Measurements from ENCODE around the gene TOX3.

TOX3 gene

GRCh38 chr16:52529226-52529625 is 17.7 kb downstream of the TOX3 start:
- TF ChIP-seq CTCF (IDR thresholded peaks at IDR 0.05; ENCODE audit: borderline replicate concordance, control extremely low read depth, extremely low read depth, insufficient read depth, missing control alignments): no peak
- in situ Hi-C loops (cut with MboI; ENCODE audit: low sequenced_read_pairs, unreplicated experiment): no loop called here
- DNase-seq (ENCODE audit: low spot score): no peak

GRCh38 chr16:52528393-52529065 is 18.4 kb downstream of the TOX3 start:
- TF ChIP-seq CTCF (IDR thresholded peaks at IDR 0.05; ENCODE audit: borderline replicate concordance, control extremely low read depth, extremely low read depth, insufficient read depth, missing control alignments): no peak
- in situ Hi-C loops (cut with MboI; ENCODE audit: low sequenced_read_pairs, unreplicated experiment): no loop called here
- DNase-seq (ENCODE audit: low spot score): no peak

GRCh38 chr16:52526830-52527229 is 20.1 kb downstream of the TOX3 start:
- in situ Hi-C loops (cut with MboI; ENCODE audit: low sequenced_read_pairs, unreplicated experiment): no loop called here
- no peak for DNase-seq (ENCODE audit: low spot score)
- TF ChIP-seq CTCF (IDR thresholded peaks at IDR 0.05; ENCODE audit: borderline replicate concordance, control extremely low read depth, extremely low read depth, insufficient read depth, missing control alignments): no peak

GRCh38 chr16:52526116-52526828 is 20.7 kb downstream of the TOX3 start:
- in situ Hi-C loops (cut with MboI; ENCODE audit: low sequenced_read_pairs, unreplicated experiment): no loop called here
- no peak for DNase-seq (ENCODE audit: low spot score)
- TF ChIP-seq CTCF (IDR thresholded peaks at IDR 0.05; ENCODE audit: borderline replicate concordance, control extremely low read depth, extremely low read depth, insufficient read depth, missing control alignments): no peak

GRCh38 chr16:52521570-52521969 is 25.4 kb downstream of the TOX3 start:
- in situ Hi-C loops (cut with MboI; ENCODE audit: low sequenced_read_pairs, unreplicated experiment): no loop called here
- DNase-seq (ENCODE audit: low spot score): no peak
- TF ChIP-seq CTCF (IDR thresholded peaks at IDR 0.05; ENCODE audit: borderline replicate concordance, control extremely low read depth, extremely low read depth, insufficient read depth, missing control alignments): no peak

GRCh38 chr16:52518884-52519283 is 28.1 kb downstream of the TOX3 start:
- TF ChIP-seq CTCF (IDR thresholded peaks at IDR 0.05; ENCODE audit: borderline replicate concordance, control extremely low read depth, extremely low read depth, insufficient read depth, missing control alignments): no peak
- in situ Hi-C loops (cut with MboI; ENCODE audit: low sequenced_read_pairs, unreplicated experiment): no loop called here
- DNase-seq (ENCODE audit: low spot score): no peak

Data from GM13976 (cell line).